NCI-H2227 treated with DMSO at 0.1 percent for 48 hours (cell line): ENCODE measurements around the gene KCNN4.

Experiments
- DNase-seq: peaks from one replicate; lab custom pipeline; 2025; lab: John Stamatoyannopoulos, UW

Gene KCNN4

DNA sequence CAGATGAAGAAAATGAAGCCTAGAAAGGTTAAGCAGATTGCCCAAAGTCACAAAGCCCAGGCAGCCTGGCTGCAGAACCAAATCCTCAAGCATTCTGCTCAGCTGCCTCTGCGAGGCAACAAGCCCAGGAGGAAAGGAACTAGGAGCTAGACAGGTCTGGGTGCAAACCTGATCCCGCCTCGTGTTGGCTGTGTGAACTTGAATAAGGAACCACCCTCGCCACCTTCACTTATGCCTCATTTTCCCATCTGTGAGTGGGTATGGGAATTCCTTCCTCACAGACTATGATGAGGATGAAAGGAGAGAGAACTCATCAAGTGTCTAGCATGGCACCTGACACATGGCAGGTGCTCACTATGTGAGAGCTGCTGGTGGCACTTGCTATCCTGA is 32.6 kb downstream of the KCNN4 start:
- no peak for DNase-seq

DNA sequence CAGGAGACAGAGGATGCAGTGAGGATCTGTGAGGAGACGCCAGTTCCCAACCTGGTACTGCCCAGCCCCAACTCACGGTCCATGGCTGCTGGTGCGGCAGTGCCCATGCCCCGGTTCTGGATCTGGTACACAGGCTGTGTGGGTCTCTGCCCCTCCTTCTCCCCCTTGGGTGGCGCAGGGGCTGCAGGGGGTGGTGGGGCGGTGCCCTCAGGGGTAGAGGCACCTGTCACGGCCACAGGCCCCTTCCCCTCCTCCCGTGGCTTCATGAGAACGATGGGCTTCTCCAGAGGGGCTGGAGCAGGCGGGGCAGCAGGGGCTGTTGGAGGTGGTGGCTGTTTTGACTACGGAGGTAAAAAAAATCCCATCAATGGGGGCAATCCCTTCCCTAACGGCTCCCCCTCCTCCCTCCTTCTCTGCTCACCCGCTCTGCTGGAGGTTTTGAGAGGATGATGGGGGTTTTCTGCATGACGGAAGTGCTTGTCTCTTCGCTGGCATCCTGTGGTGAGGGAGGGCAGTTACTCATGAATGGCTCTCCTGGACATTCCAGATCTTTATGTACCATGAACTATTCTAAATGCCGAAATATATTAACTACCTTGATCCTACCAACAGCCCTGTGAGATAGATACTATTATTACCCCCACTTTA is 33.1 kb downstream of the KCNN4 start:
- no peak for DNase-seq

DNA sequence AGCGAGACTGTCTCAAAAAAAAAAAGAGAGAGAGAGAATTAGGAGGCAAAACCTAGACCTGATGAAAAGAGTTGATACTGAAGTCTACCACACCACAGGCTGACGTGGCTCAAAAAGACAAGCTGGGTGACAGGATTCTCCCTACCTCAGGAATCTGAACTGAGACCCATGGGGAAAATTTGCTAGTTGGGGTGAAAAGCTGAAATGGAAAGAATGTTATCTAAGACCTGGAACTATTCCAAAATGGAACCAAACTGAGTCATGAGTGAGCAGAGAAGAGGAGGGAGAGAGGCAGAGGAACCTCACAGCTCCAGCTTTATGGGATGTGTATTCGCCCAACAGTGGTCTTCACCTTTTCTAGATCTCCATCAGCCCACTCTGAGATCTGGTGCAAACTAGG is 37.7 kb downstream of the KCNN4 start:
- no peak for DNase-seq

DNA sequence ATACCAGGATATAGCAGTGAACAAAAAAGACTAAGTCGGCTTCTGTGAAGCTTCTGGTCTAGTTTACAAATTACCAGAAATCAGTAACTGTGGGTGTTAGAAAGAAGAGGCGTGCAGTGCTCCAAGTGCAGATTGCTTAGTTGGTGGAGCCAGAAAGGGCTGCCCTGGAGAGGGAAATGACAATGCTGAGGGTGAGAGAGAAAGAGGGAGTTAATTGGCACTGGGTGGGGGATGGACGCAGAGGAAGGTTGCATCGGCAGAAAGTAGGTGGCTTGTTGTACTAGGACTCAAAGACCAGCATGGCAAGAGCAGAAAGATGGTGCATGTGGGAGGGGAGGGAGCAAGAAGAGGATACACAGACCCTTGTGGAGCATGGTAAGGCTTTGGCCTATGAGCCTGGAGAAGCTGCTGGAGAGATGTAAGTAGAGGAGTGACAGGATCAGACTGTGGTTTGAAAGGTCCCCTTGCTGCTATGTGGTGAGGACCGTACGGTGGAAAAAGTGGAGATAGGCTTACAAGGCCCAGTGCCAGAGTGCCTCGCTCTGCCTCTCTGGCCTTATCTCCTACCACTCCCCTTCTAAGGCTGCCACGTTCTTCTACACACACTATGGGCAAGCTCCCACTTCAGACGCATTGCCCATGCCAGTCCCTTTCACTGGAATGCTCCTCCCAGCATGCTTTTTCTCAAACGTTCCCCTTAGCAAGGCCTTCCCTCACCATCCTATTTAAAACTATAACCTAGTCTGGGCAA is 39.5 kb downstream of the KCNN4 start:
- DNase-seq: no peak

DNA sequence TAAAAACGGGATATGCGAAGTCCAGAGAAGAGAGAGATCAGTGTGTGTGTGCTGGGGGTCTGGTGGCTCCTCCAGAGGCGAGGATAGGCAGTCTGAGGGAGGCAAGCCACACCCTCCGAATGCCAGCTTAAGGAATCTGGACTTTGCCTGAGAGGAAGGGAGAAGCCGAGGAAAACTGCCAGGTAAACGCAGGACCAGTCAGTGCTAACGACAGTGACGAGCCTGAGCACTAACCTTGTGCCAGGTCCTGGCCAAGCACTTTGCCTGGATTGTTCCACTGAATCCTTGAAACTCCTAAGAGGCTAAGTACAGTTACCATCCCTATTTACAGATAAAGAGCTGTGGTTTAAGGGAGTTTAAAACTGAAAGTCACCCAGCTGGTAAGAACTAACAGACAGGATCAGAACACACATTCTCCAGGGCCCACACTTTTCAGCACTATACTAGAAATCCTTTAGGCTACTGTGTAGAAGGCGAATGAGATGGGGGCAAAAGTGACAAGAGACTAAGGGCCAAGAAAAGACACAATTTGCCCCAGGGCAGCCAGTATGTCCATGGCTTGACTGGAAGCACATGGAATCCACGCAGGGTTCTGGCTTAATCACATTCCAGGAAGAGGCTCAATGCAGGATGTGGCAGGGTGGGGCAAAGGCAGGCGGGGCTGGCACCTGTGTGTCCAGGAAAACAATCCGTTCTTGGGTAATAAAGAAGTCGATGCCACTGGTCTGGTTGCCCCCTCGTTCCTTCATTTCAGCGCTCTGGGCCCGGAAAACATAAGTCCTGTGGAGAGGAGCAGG is 41.1 kb downstream of the KCNN4 start:
- DNase-seq: no peak

DNA sequence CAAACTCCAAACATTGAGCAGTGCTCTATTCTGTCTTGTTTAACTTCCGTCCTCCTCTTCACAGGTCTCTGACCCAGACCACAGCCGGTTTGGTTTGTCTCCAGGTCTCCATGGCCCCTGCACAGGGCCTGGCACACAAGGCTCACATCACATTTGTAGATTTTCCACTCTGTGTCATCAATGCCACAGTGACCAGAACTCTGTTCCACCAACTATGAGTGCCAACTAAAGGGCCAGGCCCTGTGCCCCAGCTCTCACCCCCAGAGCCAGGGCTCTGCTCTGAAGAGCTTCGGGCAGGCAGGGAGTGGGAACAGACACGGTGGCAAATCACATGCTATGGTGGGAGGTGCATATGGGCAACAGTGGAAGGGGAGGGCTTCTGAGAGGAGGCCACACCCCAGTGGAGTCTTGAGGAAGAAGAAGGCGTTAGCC is 42.0 kb downstream of the KCNN4 start:
- DNase-seq: no peak

DNA sequence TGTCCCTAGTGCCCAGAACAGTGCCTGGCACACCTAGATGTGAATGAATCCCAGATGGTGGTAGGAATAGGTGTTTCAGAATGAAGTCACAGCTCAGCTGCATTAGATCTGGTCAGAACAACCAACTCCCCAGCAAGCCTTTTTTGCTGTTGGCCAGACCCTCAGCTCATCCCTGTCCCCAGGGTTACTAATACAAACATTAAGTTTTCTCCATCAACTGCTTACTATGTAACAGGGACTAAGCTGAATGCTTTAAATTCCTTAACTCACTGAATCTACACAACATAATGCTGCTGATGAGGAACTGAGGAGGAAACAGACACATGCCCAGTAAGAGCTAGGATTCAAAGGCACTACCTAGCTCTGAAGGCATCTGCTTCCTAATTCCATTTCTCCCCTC is 44.8 kb downstream of the KCNN4 start:
- no peak for DNase-seq

DNA sequence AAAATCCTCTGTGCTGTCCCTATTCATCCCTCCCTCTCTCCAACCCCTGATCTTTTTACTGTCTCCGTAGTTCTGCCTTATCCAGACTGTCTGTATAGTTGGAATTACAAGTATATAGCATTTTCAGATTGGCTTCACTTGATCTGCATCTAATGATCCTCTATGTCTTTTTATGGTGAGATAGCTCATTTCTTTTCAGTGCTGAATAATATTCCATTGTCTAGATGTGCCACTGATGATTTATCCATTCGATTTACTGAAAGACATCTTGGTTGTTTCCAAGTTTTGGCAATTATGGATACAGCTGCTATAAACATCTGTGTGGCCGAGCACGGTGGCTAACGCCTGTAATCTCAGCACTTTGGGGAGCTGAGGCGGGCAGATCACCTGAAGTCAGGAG is 45.8 kb downstream of the KCNN4 start:
- no peak for DNase-seq

DNA sequence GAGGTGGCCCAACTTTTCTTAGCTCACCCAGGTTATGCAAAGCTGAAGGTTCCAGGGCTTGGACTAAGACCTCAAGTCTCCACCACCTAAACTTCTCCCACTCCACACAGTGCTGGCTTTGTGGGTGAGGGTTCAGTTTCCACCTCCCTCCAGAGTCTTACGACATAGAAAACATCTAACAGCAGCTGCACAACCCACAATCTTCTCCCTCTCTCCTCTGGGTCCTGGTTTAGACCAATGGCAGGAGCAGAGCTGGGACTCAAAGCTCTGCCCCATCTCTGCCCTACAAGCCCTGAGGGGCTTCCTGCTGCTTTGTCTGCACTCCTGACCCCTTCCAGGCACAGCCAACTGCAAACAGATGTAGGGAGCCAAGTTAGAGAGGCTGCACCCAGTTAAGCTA is 48.9 kb downstream of the KCNN4 start:
- no peak for DNase-seq

DNA sequence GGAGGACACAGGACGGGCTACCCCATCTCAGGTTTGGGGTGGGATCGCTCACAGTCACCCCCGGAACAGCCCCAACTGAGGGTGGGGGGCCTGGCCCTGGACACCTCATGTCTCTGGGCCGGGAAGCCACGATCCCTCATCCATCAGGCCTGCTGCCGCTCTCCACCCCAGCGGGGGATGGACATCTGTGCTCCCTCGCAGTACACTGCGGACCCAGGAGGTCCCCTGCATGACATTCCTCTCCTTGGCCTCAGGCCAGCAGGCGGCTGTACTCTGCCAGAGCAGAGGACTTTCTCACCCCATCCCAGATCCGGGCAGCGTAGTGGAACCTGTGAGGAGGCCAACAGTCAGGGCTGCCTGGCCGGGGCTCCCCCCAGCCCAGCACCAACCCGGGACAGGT is 49.4 kb downstream of the KCNN4 start:
- no peak for DNase-seq

DNA sequence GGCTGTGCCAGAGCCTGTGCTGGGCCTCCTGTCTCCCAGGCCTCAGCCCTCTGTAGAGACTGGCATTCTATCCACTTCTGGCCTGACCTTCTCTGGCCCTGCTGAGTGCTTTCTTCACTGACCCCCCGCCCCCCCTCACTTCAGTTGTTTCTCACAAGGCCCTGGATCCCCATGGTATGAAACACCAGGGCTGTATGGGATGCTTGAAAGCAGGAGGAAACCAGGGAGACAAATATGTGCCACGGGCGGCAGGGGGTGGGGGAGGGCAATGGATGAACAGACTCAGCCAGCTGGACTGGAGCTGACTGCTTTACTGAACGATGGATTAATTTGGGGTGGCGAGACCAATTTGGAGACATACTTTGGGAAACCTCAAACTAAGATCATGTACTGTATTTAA is 50.9 kb downstream of the KCNN4 start:
- no peak for DNase-seq

DNA sequence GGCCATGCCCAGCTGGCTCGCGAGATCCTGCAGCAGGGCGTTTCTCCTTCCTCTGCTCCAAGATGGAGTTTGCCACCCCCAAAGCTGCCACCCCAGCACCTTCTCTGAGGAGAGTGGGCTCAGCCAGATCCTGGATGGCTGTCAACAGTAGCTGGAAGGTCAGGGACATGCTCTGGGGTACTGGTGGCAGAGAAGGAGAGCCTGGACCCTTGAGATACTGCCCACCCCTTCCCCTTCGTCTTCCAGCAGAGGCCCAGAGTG is 53.2 kb downstream of the KCNN4 start:
- DNase-seq: no peak

DNA sequence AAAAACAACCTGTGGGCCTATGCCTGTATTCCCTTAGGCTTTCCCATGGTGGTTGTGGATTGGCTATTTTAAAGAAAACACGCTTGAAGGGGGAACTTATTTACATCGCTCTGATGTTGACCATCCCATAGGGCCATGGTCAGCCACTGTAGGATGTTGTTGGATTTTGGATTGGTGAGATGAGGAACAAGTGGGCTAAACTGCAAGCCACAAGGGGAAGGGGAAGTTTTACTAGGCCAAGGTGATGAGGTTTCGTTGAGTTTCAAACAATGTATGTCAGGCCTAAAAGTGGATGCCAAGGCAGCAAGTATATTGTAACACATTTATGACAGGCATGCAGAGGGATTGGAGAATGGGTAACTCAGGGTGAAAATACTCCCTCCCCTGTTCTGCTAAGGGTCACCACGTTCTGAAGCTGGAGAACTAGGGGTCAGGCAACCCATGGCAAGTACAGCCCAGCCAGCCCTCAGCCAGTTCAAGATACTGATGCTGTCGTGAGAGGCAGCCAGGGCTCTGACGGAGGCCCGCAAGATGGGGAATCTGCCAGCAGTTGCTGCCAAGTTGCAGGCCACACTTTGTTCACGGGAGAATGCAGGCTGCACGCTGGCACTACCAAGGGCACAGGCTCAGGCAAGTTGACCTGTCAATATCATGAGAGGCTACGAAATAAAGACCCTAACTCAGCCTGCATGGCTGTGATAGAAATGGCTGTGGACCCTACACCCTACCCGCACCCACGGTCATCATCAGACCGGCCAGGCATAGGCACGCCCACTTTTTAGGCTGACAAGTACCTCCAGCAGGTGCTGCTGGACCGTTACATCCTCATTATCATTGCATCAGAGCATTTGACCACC is 53.8 kb downstream of the KCNN4 start:
- DNase-seq: no peak

DNA sequence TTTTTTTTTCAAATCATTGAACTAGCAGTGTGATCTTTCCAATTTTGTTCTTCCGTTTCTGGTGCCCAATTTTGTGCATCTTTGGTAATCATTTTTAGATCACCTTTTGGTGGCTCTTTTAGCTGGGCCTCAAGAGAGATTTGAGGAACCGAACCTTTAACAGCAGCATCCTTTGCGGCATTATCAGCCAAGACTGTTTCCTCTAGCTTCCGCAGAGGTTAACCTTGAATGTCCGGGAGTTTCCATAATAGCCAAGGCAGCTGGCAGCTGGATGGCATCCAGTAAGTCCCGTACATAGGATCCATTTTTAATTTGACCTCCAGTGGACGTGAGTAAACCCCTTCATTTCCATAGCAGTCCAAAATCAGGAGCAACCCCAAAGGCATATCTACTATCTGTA is 55.3 kb downstream of the KCNN4 start:
- DNase-seq: no peak

DNA sequence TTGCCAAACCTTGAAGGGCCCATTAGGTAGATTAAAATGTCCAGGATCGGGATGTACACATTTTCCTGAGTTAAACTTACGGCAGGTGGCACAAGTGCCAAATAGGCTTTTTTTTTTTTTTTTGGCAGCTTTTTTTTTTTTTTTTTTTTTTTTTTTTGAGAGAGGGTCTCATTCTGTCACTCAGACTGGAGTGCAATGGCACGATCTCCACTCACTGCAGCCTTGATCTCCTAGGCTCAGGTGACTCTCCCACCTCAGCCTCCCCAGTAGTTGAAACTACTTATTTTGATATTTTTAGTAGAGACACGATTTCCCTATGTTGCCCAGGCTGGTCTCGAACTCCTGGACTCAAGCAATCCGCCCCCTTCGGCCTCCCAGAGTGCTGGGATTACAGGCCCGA is 55.9 kb downstream of the KCNN4 start:
- no peak for DNase-seq

DNA sequence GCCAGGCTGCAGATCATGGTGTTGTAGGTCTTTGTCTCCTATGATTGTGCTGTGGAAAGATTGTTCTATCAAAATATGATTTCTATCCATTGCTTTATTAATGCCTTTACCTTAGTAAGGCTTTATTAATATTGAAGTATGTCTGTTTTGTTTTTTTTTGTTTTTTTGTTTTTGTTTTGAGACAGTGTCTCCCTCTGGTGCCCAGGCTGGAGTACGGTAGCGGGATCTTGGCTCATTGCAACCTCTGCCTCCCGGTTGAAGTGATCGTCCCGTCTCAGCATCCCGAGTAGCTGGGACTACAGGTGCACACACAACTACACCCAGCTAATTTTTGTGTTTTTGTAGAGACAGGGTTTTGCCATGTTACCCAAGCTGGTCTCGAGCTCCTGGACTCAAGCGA is 57.2 kb downstream of the KCNN4 start:
- DNase-seq: no peak

DNA sequence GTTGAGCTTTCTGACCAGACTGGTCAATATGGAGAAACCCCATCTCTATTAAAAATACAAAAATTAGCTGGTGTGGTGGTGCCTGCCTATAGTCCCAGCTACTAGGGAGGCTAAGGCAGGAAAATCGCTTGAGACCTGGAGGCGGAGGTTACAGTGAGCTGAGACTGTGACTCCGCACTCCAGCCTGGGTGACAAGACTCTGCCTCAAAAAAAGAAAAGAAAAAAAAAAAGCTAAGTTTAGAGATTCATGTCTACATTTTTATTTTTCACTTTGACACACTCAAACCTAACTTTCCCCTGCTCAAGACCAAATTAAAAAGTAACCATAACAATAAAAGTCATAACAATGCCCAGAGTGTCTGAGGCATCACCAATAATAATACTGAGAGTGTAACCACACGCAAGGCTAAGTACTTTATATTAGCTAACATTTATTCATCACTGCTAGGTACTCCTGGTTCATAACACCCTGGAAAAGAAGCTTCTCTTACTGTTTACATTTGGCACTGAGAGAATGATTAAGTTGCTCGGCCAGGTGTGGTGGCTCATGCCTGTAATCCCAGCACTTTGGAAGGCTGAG is 59.2 kb downstream of the KCNN4 start:
- DNase-seq: no peak

DNA sequence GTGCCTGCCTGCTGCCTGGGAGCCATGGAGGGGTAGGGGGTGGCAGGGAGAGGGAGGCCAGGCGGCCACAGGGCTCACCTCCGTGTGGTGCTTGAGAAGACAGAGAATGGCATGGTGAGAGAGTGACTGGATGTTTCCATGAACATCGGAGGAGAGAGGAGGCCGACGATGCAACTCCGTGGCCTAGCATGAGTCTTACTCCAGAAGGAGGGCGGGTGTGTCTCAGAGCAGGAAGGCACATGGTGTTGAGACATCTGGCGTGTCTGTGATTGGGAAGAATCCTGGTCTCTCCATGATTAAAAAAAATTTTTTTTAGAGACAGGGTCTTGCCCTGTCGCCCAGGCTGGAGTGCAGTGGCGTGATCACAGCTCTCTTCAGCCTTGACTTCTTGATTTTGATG is 59.8 kb downstream of the KCNN4 start:
- no peak for DNase-seq

DNA sequence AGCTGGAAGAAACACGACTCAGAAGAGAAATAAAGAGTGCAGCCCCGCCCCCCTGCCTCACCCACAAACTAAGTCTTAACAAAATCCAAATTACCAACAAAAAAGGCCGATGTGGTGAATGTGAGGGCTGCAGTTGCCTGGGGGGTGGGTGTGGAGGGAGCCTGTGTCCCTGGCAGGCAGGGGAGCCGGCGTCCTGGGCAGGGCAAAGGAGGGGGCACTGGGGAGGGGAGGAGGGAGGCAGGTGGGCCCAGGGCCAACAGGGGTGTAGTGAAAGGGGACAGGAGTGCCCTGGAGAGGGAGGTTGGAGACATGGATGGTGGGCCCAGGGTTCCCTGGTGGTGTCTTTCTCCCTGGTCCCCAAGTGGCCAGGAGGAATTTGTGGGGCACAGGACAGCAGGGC is 60.9 kb downstream of the KCNN4 start:
- DNase-seq: no peak

DNA sequence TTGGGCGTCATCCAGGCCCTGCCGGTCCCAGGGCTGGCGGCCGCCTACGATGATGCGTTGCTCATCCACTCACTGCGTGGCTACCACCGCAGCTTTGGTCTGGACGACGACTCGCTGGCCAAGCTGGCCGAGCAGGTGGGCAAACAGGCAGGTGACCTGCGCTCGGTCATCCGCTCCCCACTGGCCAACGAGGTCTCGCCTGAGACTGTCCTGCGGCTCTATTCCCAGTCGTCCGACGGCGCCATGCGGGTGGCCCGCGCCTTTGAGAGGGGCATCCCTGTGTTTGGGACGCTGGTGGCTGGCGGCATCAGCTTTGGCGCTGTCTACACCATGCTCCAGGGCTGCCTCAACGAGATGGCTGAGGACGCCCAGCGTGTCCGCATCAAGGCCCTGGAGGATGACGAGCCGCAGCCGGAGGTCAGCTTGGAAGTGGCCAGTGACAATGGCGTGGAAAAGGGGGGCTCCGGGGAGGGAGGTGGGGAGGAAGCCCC is 61.4 kb downstream of the KCNN4 start:
- no peak for DNase-seq

DNA sequence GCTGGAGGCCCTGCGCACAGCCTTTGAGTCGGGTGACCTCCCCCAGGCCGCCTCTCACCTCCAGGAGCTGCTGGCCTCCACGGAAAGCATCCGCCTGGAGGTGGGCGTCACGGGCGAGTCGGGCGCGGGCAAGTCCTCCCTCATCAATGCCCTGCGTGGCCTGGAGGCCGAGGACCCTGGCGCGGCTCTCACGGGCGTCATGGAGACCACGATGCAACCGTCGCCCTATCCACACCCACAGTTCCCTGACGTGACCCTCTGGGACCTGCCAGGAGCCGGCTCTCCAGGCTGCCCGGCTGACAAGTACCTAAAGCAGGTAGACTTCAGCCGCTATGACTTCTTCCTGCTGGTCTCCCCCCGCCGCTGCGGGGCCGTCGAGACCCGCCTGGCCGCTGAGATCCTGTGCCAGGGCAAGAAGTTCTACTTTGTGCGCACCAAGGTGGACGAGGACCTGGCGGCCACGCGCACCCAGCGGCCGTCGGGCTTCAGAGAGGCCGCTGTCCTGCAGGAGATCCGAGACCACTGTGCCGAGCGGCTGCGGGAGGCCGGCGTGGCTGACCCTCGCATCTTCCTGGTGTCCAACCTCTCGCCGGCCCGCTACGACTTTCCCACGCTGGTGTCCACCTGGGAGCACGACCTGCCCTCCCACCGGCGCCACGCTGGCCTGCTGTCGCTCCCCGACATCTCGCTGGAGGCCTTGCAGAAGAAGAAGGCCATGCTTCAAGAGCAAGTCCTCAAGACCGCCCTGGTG is 62.0 kb downstream of the KCNN4 start:
- DNase-seq: no peak
